CD14-positive monocyte (primary cell): Measurements from ENCODE around the gene SALL1. TPM values are rescaled to one million over a fixed set of nuclear protein-coding genes. Genes with fewer than 3 reads are reported as not detected.
A peak's percentile ranks its signal among the peaks of the same experiment; 100 is the strongest.

Experiments used
- DNase-seq, 3 donors: peaks; one replicate each; pipeline ENCODE4 v3.0.0-alpha.2; 2011 to 2022
- H2AFZ ChIP-seq: 2 replicates; pipeline ENCODE4 v1.6.0; 2012; ENCODE audit warnings: mild to moderate bottlenecking, low read depth, low read length, inconsistent platforms; ENCODE audit not compliant: insufficient read depth, poor library complexity, severe bottlenecking
- H3K27ac ChIP-seq, 2 donors: 1 replicate in 1 of 2; 2 replicates in 1 of 2; pipeline ENCODE4 v1.5.1; 2012 to 2013; ENCODE audit warnings: low read length in 2 of 2, control low read depth in 1 of 2, inconsistent platforms in 1 of 2, low read depth in 1 of 2, mild to moderate bottlenecking in 1 of 2
- H3K27me3 ChIP-seq, 2 donors: one replicate each; pipeline versions ENCODE4 v1.6.0 to v1.6.1; 2011 to 2013; ENCODE audit warnings: low read length in 2 of 2; ENCODE audit not compliant: control insufficient read depth in 2 of 2, insufficient read depth in 2 of 2
- H3K36me3 ChIP-seq, 2 donors: replicated peaks in 1 of 2; 1 replicate in 1 of 2; 2 replicates in 1 of 2; pipeline versions ENCODE4 v1.5.1 to v1.6.1; 2012 to 2013; ENCODE audit warnings: low read length in 2 of 2, control low read depth in 1 of 2, inconsistent platforms in 1 of 2, mild to moderate bottlenecking in 1 of 2; ENCODE audit not compliant: insufficient read depth in 2 of 2, control insufficient read depth in 1 of 2
- H3K4me1 ChIP-seq, 2 donors: 1 replicate in 1 of 2; 2 replicates in 1 of 2; pipeline versions ENCODE4 v1.5.1 to v1.6.1; 2012 to 2013; ENCODE audit warnings: low read length in 2 of 2, control low read depth in 1 of 2, inconsistent platforms in 1 of 2, mild to moderate bottlenecking in 1 of 2, moderate library complexity in 1 of 2; ENCODE audit not compliant: insufficient read depth in 2 of 2, control insufficient read depth in 1 of 2
- H3K4me2 ChIP-seq: replicated peaks from 2 replicates; pipeline ENCODE3; 2012; ENCODE audit warnings: low read length, moderate library complexity, mild to moderate bottlenecking; ENCODE audit not compliant: poor library complexity, severe bottlenecking; ENCODE audit errors: extremely low read depth
- H3K4me3 ChIP-seq, 3 experiments: fragments of 200-600 bp in 1 of 3; sonication (generic) in 1 of 3; replicated peaks in 1 of 3; 1 replicate in 2 of 3; 2 replicates in 1 of 3; pipeline ENCODE4 v1.5.1; 2011 to 2013; ENCODE audit warnings: low read length in 3 of 3, mild to moderate bottlenecking in 3 of 3, control low read depth in 2 of 3, low read depth in 2 of 3, inconsistent platforms in 1 of 3, moderate library complexity in 1 of 3
- H3K79me2 ChIP-seq: 2 replicates; pipeline ENCODE4 v1.6.0; 2012; ENCODE audit warnings: mild to moderate bottlenecking, control low read depth, inconsistent platforms, low read length, moderate library complexity; ENCODE audit not compliant: insufficient read depth
- H3K9ac ChIP-seq: 2 replicates; pipeline ENCODE4 v1.6.0; 2017; ENCODE audit warnings: low read length, mild to moderate bottlenecking; ENCODE audit not compliant: insufficient read depth, poor library complexity, severe bottlenecking
- H3K9me3 ChIP-seq, 2 donors: replicated peaks in 1 of 2; 1 replicate in 1 of 2; 2 replicates in 1 of 2; pipeline versions ENCODE4 v1.5.1 to v1.6.1; 2012 to 2013; ENCODE audit warnings: low read length in 2 of 2, control low read depth in 1 of 2; ENCODE audit not compliant: control insufficient read depth in 1 of 2, insufficient read depth in 1 of 2
- H4K20me1 ChIP-seq: 2 replicates; pipeline ENCODE4 v1.6.0; 2012; ENCODE audit warnings: mild to moderate bottlenecking, low read length, control low read depth, moderate library complexity; ENCODE audit not compliant: insufficient read depth
- H3K27ac Mint-ChIP-seq, 7 donors: one replicate each; pipeline ENCODE4 v1.8.0; 2020; ENCODE audit warnings: mild to moderate bottlenecking in 7 of 7, mixed read lengths in 7 of 7, moderate library complexity in 6 of 7, inconsistent platforms in 2 of 7
- H3K27me3 Mint-ChIP-seq, 3 donors: one replicate each; pipeline ENCODE4 v1.8.0; 2021 to 2022; ENCODE audit warnings: low read depth in 3 of 3, mild to moderate bottlenecking in 3 of 3, mixed read lengths in 3 of 3, moderate library complexity in 3 of 3, inconsistent platforms in 1 of 3
- H3K36me3 Mint-ChIP-seq, 2 donors: one replicate each; pipeline ENCODE4 v1.8.0; 2020; ENCODE audit warnings: mixed read lengths in 2 of 2, inconsistent platforms in 1 of 2, mild to moderate bottlenecking in 1 of 2
- H3K4me1 Mint-ChIP-seq: one replicate; pipeline ENCODE4 v1.8.0; 2020; ENCODE audit warnings: mild to moderate bottlenecking, mixed read lengths
- H3K4me3 Mint-ChIP-seq, 2 donors: one replicate each; pipeline ENCODE4 v1.8.0; 2020; ENCODE audit warnings: mild to moderate bottlenecking in 2 of 2, mixed read lengths in 2 of 2, moderate library complexity in 1 of 2
- H3K9me3 Mint-ChIP-seq, 7 donors: one replicate each; pipeline ENCODE4 v1.8.0; 2020 to 2022; ENCODE audit warnings: mixed read lengths in 7 of 7, mild to moderate bottlenecking in 6 of 7, moderate library complexity in 6 of 7, inconsistent platforms in 2 of 7
- CTCF ChIP-seq: fragments of 200-600 bp; IDR thresholded peaks from one replicate; pipeline ENCODE4 v1.8.0; 2022; ENCODE audit warnings: antibody characterized with exemption, mild to moderate bottlenecking
- WGBS: methylation state at CpG from one replicate; pipeline ENCODE4 v1.1.5; 2013; ENCODE audit warnings: missing lambda C conversion rate; ENCODE audit not compliant: insufficient coverage; 5-methylcytosine and 5-hydroxymethylcytosine counted together
- intact Hi-C, 2 donors: fragments of 100-400 bp; cut with micrococcal nuclease; formaldehyde crosslinking; loops; one replicate each; pipeline versions ENCODE4 v1.15.0 to v1.15.1; 2023
- polyA plus RNA-seq, 3 donors: library from polyadenylated mRNA; depleted of rRNA in 1 of 3; unstranded in 2 of 3; stranded (reverse) in 1 of 3; fragments of 300-500 nt in 2 of 3; fragments of >200 nt in 1 of 3; fragmentation: Illumina TruSeq in 2 of 3; gene quantifications; 1 replicate in 2 of 3; 2 replicates in 1 of 3; pipeline ENCODE4 v1.2.3, GENCODE V29; 2012 to 2021

SALL1 gene
- polyA plus RNA-seq, 3 donors: not detected

GRCh38 chr16:51097729-51098128 lies 53.3 kb downstream of the SALL1 start:
- Histone ChIP-seq H3K36me3 (no peaks in the 10 kb centered on the region), H3K9me3 (no peaks in the 10 kb centered on the region), H3K27me3 (peaks cover 0 to 6% of the 10 kb centered on the region in 2 donors), H3K9ac (no peak overlapping the region), H3K27ac (no peak overlapping the region), H3K4me3 (no peak overlapping the region), H2AFZ (no peak overlapping the region), H3K4me1 (no peaks in the 10 kb centered on the region), H3K79me2 (no peaks in the 10 kb centered on the region), H3K4me2 (no peak overlapping the region), H4K20me1 (no peaks in the 10 kb centered on the region)
- DNase-seq: no peak
- Mint-ChIP-seq H3K4me3 (no peak overlapping the region), H3K4me1 (no peaks in the 10 kb centered on the region), H3K36me3 (no peaks in the 10 kb centered on the region), H3K27me3 (peaks cover 10 to 22% (median 20%) of the 10 kb centered on the region in 3 donors), H3K27ac (peak overlapping the region in 1 of 7 donors; percentile 44), H3K9me3 (peaks cover 0 to 2% (median 0%) of the 10 kb centered on the region in 7 donors)
- WGBS: 83% methylated on average over 1 of the region's 2 CpGs
- intact Hi-C loops: no loop called here
- TF ChIP-seq CTCF: no peak

GRCh38 chr16:51095890-51096626 lies 55.0 kb downstream of the SALL1 start:
- TF ChIP-seq CTCF: no peak
- intact Hi-C loops: no loop called here
- Mint-ChIP-seq H3K27ac (no peak overlapping the region), H3K9me3 (peaks cover 0 to 4% (median 0%) of the 10 kb centered on the region in 7 donors), H3K4me3 (no peak overlapping the region), H3K36me3 (no peaks in the 10 kb centered on the region), H3K27me3 (peaks cover 10 to 28% (median 18%) of the 10 kb centered on the region in 3 donors), H3K4me1 (no peaks in the 10 kb centered on the region)
- Histone ChIP-seq H4K20me1 (no peaks in the 10 kb centered on the region), H3K27me3 (peaks cover 0 to 6% of the 10 kb centered on the region in 2 donors), H2AFZ (no peak overlapping the region), H3K4me1 (no peaks in the 10 kb centered on the region), H3K9ac (no peak overlapping the region), H3K4me2 (no peak overlapping the region), H3K36me3 (no peaks in the 10 kb centered on the region), H3K27ac (no peak overlapping the region), H3K4me3 (no peak overlapping the region), H3K9me3 (no peaks in the 10 kb centered on the region), H3K79me2 (no peaks in the 10 kb centered on the region)
- WGBS: 60% methylated on average over 2 of the region's 16 CpGs
- no peak for DNase-seq
